Calu3 (cell line): Measurements from ENCODE around the gene NFKBIZ. TPM values are rescaled to one million over a fixed set of nuclear protein-coding genes. Genes with fewer than 3 reads are reported as not detected.
"Not testable (repeated sequence)": the region's sequence is repeated elsewhere in the genome, so short reads cannot be mapped to it uniquely, and the experiment has no call there.

Experiments
- BruUV-seq: library from RNA; stranded (reverse); fragments of 400-500 nt; replicated peaks from 2 replicates; lab custom pipeline; 2021; lab: Mats Ljungman, UMichigan
- CTCF ChIA-PET: fragments of 300-600 bp; sonication (Branson Sonifier 250); formaldehyde crosslinking; loops from one replicate; lab custom pipeline; 2022; ENCODE audit warnings: antibody characterized with exemption; lab: Charles Lee
- DNase-seq: peaks from one replicate; pipeline ENCODE4 v3.0.0; 2022
- H3K27ac Mint-ChIP-seq: one replicate; pipeline ENCODE4 v1.8.0; 2022; ENCODE audit warnings: mixed read lengths; ENCODE audit not compliant: unreplicated experiment
- H3K27me3 Mint-ChIP-seq: one replicate; pipeline ENCODE4 v1.8.0; 2022; ENCODE audit warnings: mixed read lengths; ENCODE audit not compliant: unreplicated experiment
- H3K36me3 Mint-ChIP-seq: one replicate; pipeline ENCODE4 v1.8.0; 2022; ENCODE audit warnings: mild to moderate bottlenecking, moderate library complexity, mixed read lengths; ENCODE audit not compliant: insufficient read depth, unreplicated experiment
- H3K4me1 Mint-ChIP-seq: one replicate; pipeline ENCODE4 v1.8.0; 2022; ENCODE audit warnings: mild to moderate bottlenecking, low read depth, mixed read lengths; ENCODE audit not compliant: unreplicated experiment
- H3K4me3 Mint-ChIP-seq: one replicate; pipeline ENCODE4 v1.8.0; 2022; ENCODE audit warnings: mild to moderate bottlenecking, low read depth, moderate library complexity, mixed read lengths; ENCODE audit not compliant: unreplicated experiment
- H3K9me3 Mint-ChIP-seq: one replicate; pipeline ENCODE4 v1.8.0; 2022; ENCODE audit warnings: low read depth, mixed read lengths; ENCODE audit not compliant: unreplicated experiment
- intact Hi-C: fragments of 100-400 bp; cut with micrococcal nuclease; formaldehyde crosslinking; loops from one replicate; pipeline ENCODE4 v1.10.0; 2022; ENCODE audit not compliant: unreplicated experiment
- total RNA-seq: library from RNA; stranded (reverse); gene quantifications from 2 replicates; pipeline ENCODE4 v1.2.3, GENCODE V29; 2022
- TF ChIP-seq, protein P1 (sequence below): fragments of 200-600 bp; IDR thresholded peaks from one replicate; pipeline ENCODE4 v1.8.0; 2022; ENCODE audit warnings: antibody characterized with exemption; ENCODE audit not compliant: unreplicated experiment

The NFKBIZ gene
- total RNA-seq, 1 experiment from 2014 or later: 217 TPM

DNA sequence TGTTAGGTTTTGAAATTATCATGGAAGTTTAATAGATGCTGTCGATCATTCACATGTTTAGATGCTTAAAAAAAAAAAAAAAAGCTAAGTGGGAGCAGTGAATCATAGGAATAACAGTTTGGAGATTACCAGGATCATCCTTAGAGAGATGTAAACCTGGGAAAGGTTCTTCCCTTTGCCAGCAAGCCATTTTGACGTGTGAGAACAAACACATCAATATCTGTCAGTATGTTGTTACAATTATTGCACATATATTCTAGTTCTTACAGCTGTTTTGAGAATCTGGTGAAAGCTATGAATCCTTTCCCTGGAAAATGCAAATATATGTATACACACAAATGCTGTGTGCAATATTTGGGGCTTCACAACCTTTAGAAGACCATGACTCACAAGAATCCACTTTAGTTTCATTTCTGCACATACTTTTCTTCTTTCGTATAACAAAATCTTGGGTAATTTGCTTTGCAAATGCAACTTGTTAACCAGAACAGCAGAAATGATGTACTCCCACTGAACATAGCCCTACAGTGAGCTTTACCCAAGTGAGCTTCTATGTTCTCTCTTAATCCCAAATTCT lies 12.0 kb downstream of the NFKBIZ start:
- Mint-ChIP-seq H3K36me3 (peaks cover 92% of the 10 kb centered on the region), H3K27ac (peak overlapping the region; percentile 98)

DNA sequence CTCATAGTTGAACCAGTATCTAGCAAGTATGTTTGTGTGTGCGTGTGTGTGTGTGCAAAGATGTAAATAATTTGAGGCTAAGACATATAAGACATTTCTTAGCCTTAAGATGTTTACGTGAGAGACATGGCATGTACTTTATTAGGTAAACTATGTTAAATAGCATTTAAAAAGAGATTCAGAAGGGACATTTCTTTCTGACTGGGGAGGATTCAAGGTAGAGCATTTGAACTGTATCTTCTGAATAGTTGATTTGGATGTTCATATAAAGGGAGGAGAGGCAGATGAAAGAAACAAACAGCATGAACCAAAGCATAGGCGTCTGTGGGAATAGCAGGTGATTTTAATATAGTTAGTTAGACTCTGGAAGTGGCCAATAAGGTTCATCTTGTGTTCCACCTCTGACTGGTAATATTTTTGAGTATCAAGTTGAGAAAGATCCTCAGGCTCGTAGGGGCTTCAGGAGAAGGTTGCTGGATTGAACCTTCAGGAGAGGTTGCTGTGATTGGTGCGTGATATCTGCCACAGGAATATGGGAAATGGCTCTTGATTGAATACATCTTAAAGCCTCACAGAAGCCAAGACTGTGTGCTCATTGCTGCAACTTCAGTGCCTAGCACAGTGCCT lies 12.6 kb downstream of the NFKBIZ start:
- Mint-ChIP-seq H3K4me1 (peaks cover 45% of the 10 kb centered on the region), H3K4me3 (peak overlapping the region; percentile 59), H3K36me3 (peaks cover 88% of the 10 kb centered on the region), H3K27ac (peak overlapping the region; percentile 98), H3K9me3 (no peaks in the 10 kb centered on the region), H3K27me3 (no peaks in the 10 kb centered on the region)
- intact Hi-C loops: no loop called here
- no peak for DNase-seq
- CTCF ChIA-PET: no interaction called here
- TF ChIP-seq, protein P1, sequence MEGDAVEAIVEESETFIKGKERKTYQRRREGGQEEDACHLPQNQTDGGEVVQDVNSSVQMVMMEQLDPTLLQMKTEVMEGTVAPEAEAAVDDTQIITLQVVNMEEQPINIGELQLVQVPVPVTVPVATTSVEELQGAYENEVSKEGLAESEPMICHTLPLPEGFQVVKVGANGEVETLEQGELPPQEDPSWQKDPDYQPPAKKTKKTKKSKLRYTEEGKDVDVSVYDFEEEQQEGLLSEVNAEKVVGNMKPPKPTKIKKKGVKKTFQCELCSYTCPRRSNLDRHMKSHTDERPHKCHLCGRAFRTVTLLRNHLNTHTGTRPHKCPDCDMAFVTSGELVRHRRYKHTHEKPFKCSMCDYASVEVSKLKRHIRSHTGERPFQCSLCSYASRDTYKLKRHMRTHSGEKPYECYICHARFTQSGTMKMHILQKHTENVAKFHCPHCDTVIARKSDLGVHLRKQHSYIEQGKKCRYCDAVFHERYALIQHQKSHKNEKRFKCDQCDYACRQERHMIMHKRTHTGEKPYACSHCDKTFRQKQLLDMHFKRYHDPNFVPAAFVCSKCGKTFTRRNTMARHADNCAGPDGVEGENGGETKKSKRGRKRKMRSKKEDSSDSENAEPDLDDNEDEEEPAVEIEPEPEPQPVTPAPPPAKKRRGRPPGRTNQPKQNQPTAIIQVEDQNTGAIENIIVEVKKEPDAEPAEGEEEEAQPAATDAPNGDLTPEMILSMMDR: no peak
- no TSS peak for BruUV-seq

More for the DNA sequence above, 12.0 kb downstream of the NFKBIZ start:
- Mint-ChIP-seq H3K4me3 (peak overlapping the region; percentile 59), H3K27me3 (no peaks in the 10 kb centered on the region), H3K9me3 (no peaks in the 10 kb centered on the region), H3K4me1 (peaks cover 45% of the 10 kb centered on the region)
- DNase-seq: no peak
- CTCF ChIA-PET: no interaction called here
- intact Hi-C loops: no loop called here
- TF ChIP-seq, protein P1: no peak
- no TSS peak for BruUV-seq

DNA sequence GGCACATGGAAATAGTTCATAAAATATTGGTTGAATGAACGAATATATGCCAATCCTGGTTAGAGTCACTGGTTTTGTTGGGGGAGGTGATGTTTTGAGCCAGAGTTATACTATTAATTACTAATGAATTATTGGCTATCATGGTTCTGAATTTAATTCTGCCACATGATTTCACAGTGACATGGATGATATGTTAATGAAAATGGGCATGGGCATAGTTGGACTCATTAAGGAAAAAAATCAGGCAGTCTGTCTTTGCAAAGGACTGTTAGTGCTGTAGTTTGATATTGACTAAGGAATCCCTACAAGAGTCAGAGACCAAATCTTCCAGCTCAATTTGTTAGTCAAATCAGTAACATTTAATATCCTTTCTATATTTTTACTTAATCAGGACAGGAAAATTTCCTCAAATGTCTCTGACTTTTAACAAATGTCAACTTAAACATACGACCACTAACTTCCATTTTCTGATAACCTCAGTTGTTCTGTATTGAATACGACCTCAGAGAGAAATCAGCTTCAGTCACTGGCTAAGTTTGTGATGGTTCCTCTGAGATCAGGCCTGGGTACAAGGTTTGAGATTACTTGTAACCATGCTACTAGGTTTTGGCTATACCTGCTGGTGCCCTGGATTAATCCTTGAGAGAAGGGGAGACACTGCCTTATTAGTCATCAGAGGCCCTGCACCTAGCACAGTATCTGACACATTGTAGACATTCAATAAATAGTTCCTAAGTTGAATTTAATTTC lies 13.3 kb downstream of the NFKBIZ start:
- H3K27ac Mint-ChIP-seq: peak overlapping the region; percentile 98
- intact Hi-C loops: no loop called here
- H3K9me3 Mint-ChIP-seq: no peaks in the 10 kb centered on the region
- H3K4me1 Mint-ChIP-seq: peaks cover 45% of the 10 kb centered on the region
- H3K36me3 Mint-ChIP-seq: peaks cover 88% of the 10 kb centered on the region
- no peaks in the 10 kb centered on the region for H3K27me3 Mint-ChIP-seq
- TF ChIP-seq, protein P1: no peak
- CTCF ChIA-PET: no interaction called here
- no peak for DNase-seq
- peak overlapping the region; percentile 59 for H3K4me3 Mint-ChIP-seq
- BruUV-seq: no TSS peak

DNA sequence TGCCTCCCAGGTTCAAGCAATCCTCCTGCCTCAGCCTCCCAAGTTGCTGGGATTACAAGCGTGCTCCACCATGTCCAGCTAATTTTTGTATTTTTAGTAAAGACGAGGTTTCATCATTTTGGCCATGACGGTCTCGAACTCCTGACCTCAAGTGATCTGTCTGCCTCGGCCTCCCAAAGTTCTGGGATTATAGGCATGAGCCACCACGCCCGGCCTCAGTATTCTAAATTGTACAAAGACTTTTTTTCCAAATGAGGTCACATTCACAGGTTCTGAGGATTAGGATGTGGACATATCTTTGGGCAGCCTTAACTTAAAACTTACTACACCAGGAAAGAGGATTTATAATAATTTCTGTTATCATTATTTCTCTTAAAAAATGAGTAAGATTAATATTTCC lies 15.6 kb downstream of the NFKBIZ start:
- not testable (repeated sequence) for DNase-seq
- CTCF ChIA-PET: interaction anchor here (1.1 kb wide), 1 partner anchor 360 kb away, joined by 6 read pairs; no protein-coding TSS in a partner anchor

More for the DNA sequence above, 15.6 kb downstream of the NFKBIZ start:
- Mint-ChIP-seq H3K36me3 (peaks cover 79% of the 10 kb centered on the region), H3K4me1 (peaks cover 55% of the 10 kb centered on the region)
- not testable (repeated sequence) for H3K27ac Mint-ChIP-seq, H3K27me3 Mint-ChIP-seq, H3K9me3 Mint-ChIP-seq, H3K4me3 Mint-ChIP-seq
- intact Hi-C loops: loop anchor here (2.0 to 5.0 kb wide), 4 partner anchors 53 to 317 kb away; no protein-coding TSS in a partner anchor
- BruUV-seq: TSS peak; percentile 0
